GM19468 (cell line): Measurements from ENCODE around the gene SLC2A11.

Experiments
- ATAC-seq: cut with Tn5 transposase; IDR thresholded peaks from one replicate; pipeline ENCODE4 v1.9.1; 2021; ENCODE audit warnings: mild to moderate bottlenecking, moderate library complexity, moderate number of reproducible peaks; ENCODE audit not compliant: unreplicated experiment; ENCODE audit errors: extremely low read depth

SLC2A11 gene

GRCh38 chr22:23831781-23832180 lies 25.9 kb upstream of the SLC2A11 start:
- no peak for ATAC-seq

GRCh38 chr22:23832226-23833016 lies 25.3 kb upstream of the SLC2A11 start:
- ATAC-seq: no peak

GRCh38 chr22:23833017-23833751 lies 24.5 kb upstream of the SLC2A11 start:
- no peak for ATAC-seq

- no peak for ATAC-seq
Observed at GRCh38 chr22:23833911-23834317, 23.8 kb upstream of the SLC2A11 start.

- no peak for ATAC-seq
Observed at GRCh38 chr22:23834406-23834792, 23.3 kb upstream of the SLC2A11 start.

GRCh38 chr22:23834793-23835483 lies 22.7 kb upstream of the SLC2A11 start:
- no peak for ATAC-seq

GRCh38 chr22:23835484-23836144 lies 22.1 kb upstream of the SLC2A11 start:
- no peak for ATAC-seq

GRCh38 chr22:23836281-23836680 lies 21.4 kb upstream of the SLC2A11 start:
- ATAC-seq: no peak

- ATAC-seq: no peak
Observed at GRCh38 chr22:23836692-23837495, 20.8 kb upstream of the SLC2A11 start.

- ATAC-seq: no peak
Observed at GRCh38 chr22:23837496-23837859, 20.2 kb upstream of the SLC2A11 start.

GRCh38 chr22:23837911-23838680 lies 19.6 kb upstream of the SLC2A11 start:
- no peak for ATAC-seq

GRCh38 chr22:23838681-23839468 lies 18.8 kb upstream of the SLC2A11 start, which contains the start of gene DERL3:
Gene DERL3, minus strand, starts transcription at chr22:23839006. Its CDS starts 19 bp downstream, at chr22:23838987.
- ATAC-seq: peak; percentile 73

- no peak for ATAC-seq
Observed at GRCh38 chr22:23840026-23840425, 17.6 kb upstream of the SLC2A11 start.

GRCh38 chr22:23841292-23841691 lies 16.4 kb upstream of the SLC2A11 start:
- no peak for ATAC-seq

GRCh38 chr22:23841736-23842445 lies 15.8 kb upstream of the SLC2A11 start:
- no peak for ATAC-seq

GRCh38 chr22:23842599-23842998 lies 15.1 kb upstream of the SLC2A11 start:
- ATAC-seq: no peak

- ATAC-seq: no peak
Observed at GRCh38 chr22:23844739-23845202, 12.9 kb upstream of the SLC2A11 start.
